Right forelimb (tissue), 1 donor: ENCODE measurements around the gene PCK2.

Experiments used
- DNase-seq: peaks from one replicate; pipeline ENCODE4 v3.0.0-alpha.2; 2018

Gene PCK2

GRCh38 chr14:24062216-24062980 is 31.7 kb upstream of the PCK2 start:
- DNase-seq = no peak

GRCh38 chr14:24063263-24063836 is 30.8 kb upstream of the PCK2 start:
- no peak for DNase-seq

- no peak for DNase-seq
Observed at GRCh38 chr14:24064091-24064795, 29.9 kb upstream of the PCK2 start.

- DNase-seq = no peak
Observed at GRCh38 chr14:24064856-24065255, 29.3 kb upstream of the PCK2 start.

GRCh38 chr14:24065408-24065807 is 28.7 kb upstream of the PCK2 start:
- no peak for DNase-seq

- no peak for DNase-seq
Observed at GRCh38 chr14:24066496-24067132, 27.5 kb upstream of the PCK2 start.

GRCh38 chr14:24067133-24068082 is 26.7 kb upstream of the PCK2 start:
- DNase-seq = no peak

- no peak for DNase-seq
Observed at GRCh38 chr14:24068711-24069410, 25.2 kb upstream of the PCK2 start.

- no peak for DNase-seq
Observed at GRCh38 chr14:24069411-24069735, 24.7 kb upstream of the PCK2 start.

- no peak for DNase-seq
Observed at GRCh38 chr14:24070285-24071143, 23.6 kb upstream of the PCK2 start.

- no peak for DNase-seq
Observed at GRCh38 chr14:24071144-24071697, 22.9 kb upstream of the PCK2 start, which contains the start of gene CPNE6. CPNE6 (plus strand) TSS chr14:24071562; CDS start chr14:24072937, 1,375 bp downstream.

GRCh38 chr14:24071836-24072430 is 22.2 kb upstream of the PCK2 start:
- no peak for DNase-seq

- DNase-seq = no peak
Observed at GRCh38 chr14:24072436-24072835, 21.7 kb upstream of the PCK2 start.

GRCh38 chr14:24072881-24073877 is 20.9 kb upstream of the PCK2 start:
- DNase-seq = no peak

GRCh38 chr14:24074625-24075484 is 19.3 kb upstream of the PCK2 start:
- DNase-seq = no peak

GRCh38 chr14:24075485-24076301 is 18.4 kb upstream of the PCK2 start:
- DNase-seq = no peak

- DNase-seq = no peak
Observed at GRCh38 chr14:24076302-24076601, 17.9 kb upstream of the PCK2 start.
